HG03469 (cell line): ENCODE measurements around the gene UBAC2.
"Not testable (repeated sequence)": the region's sequence is repeated elsewhere in the genome, so short reads cannot be mapped to it uniquely, and the experiment has no call there.

Experiments
- ATAC-seq: cut with Tn5 transposase; IDR thresholded peaks from one replicate; pipeline ENCODE4 v1.9.1; 2021; ENCODE audit warnings: mild to moderate bottlenecking, moderate library complexity, moderate number of reproducible peaks; ENCODE audit not compliant: unreplicated experiment

UBAC2 gene

GRCh38 chr13:99405966-99406365 lies 205.3 kb downstream of the UBAC2 start:
- no peak for ATAC-seq

DNA sequence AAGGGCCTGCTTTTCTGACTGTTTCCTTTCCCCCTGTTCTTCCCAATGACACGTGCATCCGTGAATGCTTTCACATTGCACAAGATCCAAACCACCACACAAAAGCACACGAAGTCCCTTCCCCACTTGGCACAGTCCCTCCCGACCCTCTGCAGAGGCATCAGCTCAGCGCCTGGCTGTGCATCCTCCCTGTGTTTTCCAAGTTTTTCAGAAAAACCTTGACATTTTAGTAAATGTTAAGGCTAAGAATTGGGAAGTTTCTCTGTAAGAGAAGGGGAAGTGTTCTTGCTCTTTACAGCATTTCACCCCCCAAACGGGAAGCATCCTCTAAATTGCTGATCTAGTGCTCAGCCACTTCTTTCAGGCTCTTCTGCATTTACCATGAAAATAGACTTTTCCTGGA lies 206.1 kb downstream of the UBAC2 start:
- ATAC-seq, result no peak

- ATAC-seq, result no peak
These were observed 207.4 kb downstream of the UBAC2 start for GRCh38 chr13:99407906-99408702.

GRCh38 chr13:99408703-99409000 lies 208.0 kb downstream of the UBAC2 start:
- no peak for ATAC-seq

DNA sequence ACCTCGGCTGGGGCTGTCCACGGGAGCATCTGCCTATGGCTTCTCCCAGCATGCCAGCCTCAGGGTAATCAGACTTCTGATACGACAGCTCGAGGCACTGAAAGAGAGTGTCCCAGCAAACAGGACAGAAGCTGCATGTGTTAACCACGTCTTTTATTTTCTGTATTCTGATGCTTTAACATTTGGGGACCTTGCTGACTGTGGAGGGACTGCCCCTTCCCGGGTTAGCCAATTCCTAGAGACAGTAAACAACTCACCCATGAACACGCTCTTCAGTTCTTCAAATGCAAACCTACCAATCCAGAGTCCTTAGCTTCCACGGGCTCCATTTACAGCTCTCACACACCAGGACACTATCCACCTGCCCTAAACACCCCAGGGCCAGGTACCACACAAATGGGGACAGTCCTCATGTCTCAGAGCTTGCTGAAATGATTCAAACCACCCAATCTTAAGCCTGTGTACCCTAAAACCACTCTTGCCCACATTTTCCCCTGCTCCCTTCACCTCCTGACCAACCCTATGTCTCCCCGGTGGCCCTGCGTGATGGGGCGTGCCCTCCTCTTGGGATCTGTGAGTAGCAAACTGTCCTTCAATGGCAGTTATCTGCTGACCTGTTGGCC lies 208.9 kb downstream of the UBAC2 start:
- ATAC-seq, result not testable (repeated sequence)

DNA sequence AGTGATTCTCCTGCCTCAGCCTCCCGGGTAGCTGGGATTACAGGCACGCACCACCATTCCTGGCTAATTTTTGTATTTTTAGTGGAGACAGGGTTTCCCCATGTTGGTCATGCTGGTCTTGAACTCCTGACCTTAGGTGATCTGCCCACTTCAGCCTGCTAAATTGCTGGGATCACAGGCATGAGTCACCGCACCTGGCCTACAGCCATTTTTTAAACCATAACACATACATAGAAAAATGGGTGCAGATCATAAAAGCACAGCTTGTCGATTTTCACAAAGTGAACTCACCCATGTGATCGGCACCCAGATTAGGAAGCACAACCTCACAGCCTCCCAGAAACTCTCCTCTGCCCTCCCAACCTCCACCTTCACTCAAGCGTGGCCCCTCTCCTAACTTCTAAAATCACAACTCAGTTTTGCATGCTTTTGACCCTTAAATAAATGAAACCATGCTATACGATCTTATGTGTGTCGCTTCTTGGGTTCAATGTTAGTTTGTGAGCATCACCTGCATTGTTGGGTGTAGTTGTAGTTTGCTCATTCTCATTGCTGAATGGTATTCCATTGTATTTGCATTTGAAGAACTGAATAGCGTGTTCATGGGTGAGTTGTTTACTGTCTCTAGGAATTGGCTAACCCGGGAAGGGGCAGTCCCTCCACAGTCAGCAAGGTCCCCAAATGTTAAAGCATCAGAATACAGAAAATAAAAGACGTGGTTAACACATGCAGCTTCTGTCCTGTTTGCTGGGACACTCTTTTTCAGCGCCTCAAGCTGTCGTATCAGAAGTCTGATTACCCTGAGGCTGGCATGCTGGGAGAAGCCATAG lies 210.2 kb downstream of the UBAC2 start:
- not testable (repeated sequence) for ATAC-seq

DNA sequence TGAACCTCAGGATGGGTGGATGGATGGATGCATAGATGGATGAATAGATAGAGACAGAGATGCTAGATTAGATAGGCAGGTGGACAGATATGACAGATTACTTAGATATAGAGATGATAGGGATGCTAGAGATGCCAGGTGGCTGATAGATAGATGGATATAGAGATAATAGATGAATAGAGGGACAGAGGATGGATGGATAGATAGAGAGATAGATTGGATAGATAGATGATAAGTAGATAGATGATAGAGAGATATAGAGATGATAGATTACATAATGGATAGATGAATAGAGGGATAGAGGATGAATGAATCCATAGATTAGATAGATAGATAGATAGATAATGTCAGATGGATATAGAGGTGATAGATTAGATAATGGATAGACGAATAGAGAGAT lies 212.2 kb downstream of the UBAC2 start:
- ATAC-seq, result no peak

DNA sequence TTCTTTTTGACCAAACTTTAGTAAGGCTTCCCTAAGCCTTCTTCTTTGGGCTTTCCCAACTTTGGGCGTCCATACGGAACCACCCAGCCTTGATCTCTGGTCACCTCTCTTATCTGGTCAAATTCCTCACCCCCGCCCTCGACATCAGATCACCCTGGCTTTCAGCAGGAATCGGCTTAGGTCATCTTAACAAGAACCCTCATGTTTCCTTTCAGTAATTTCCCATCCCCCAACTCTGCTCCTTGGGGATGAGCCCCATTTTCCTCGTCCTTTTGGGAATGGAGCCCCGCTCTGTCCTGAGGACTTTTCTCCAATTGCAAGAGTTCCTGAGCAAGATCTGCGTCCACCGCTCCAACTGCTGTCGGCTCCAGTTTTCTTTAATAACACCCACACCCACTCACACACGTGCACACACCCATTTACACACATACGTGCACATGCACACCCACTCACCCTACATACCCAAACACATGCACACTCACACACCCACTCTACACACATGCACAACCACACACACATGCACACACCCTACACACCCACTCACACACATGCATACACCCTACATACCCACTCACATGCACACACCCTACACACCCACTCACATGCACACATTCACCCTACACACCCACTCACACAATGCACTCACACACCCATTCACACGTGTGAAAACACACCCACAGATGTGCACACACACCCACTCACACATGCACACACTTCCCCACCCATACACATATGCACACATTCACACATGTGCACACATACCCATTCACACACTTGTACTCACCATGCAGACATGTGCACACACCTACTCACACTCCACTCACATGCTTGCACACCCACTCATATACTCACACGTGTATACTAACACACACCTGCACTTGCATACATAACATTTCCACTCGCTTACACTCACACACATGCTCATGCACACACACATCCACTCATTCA lies 213.7 kb downstream of the UBAC2 start:
- ATAC-seq, result no peak

- ATAC-seq, result no peak
These were observed 214.5 kb downstream of the UBAC2 start for GRCh38 chr13:99415014-99415650.

DNA sequence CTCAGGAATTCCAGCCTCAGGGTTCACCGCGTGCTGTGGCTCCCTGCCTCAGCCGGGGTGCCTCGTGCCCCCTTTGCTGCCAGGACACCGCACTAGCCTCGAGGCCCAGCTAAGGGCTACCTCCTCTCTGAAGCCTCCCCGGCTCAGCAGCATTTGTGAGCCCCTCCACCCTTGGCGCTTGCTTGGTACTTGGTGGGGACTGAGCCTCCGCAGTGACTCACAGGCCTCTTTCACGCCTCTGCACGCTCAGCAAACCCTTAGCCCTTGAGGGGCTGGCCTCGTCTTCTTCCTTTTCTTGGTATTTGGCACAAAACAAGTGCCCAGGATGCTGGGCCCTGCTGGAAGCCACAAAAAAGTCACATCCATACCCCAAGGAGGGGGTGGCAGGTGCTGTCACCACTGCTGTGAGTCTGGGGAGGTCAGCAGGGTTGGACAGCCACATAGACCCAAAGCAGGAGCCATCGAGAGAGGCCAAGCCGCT lies 215.2 kb downstream of the UBAC2 start:
- ATAC-seq, result no peak

- no peak for ATAC-seq
These were observed 215.9 kb downstream of the UBAC2 start for GRCh38 chr13:99416411-99417121.

DNA sequence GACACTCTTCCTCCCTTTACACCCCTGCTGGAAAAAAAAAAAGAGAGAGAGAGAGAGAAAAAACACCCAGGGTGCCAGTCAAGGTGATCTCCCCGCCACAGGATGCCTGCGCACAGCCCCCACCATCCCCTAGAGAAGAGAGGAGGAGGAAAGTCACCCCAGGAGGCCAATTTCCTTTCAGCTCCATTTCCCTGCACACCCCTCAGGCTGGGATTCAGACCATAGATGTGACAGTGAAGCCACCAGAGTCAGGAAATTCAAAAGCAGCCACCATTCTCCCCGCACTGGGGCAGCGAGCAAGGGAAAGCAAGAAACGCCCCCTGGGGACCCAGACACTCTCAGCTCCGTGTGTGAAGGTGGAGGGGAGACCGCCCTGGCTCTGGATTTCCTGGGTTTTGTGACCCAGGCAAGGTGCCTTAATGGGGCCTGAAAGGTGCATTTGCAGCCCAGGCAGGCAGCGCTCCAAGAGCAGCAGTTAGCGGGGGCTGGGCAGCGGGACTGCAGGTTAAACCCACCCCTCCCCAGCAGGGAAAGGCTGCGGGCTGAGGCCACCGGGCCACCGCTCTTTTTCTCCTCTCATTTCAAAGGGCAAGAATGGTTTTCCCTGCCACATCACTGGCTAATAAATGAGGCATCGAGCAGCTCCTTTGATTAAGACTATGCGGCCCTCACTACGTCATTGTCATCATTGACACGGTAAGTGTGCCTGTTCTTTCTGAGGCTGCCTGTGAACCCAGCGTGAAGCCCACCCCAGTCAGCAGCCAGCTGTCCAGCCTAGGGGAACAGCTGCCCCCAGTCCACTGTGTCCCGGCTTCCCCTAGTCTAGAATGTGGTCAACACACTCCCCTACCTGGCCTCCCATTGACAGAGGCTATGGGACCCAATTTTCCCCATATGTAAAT lies 216.8 kb downstream of the UBAC2 start:
- ATAC-seq, result no peak

DNA sequence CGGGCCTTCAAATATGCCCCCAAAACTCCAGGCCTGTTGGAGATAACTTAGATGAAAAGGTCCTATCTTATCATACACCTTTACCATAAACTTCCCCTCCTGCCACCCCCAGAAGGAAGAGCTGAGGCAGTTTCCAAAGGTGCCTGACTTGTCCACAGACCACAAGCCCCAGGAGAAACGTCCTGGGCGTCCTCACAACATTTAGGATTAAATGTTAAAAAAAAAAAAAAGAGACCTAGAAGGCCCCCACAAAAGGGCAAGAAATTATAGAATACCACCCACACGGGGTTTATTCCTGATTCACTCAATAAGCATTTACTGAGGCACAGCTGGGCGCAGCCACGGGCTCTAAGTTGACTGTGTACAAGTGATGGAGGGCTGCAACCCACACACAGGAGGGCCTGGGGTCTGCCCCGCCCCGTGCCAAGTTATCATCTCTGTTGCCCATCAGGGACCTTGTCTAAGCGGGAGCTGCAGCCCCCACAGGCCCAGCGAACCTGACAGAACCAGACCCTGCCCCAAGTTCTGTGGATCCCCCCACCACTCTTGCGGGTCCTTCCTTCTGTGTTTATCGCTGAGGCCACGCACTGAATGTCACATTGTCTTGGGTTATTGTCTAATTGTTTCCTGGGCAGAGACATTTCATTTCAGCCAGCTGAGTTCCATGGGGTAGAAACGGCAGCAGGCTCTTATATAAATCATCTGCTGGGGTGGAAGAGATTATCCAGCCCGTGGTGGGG lies 217.6 kb downstream of the UBAC2 start:
- ATAC-seq, result no peak

- ATAC-seq, result no peak
These were observed 218.1 kb downstream of the UBAC2 start for GRCh38 chr13:99418843-99419140.

GRCh38 chr13:99419591-99420243 lies 219.1 kb downstream of the UBAC2 start:
- ATAC-seq, result no peak

DNA sequence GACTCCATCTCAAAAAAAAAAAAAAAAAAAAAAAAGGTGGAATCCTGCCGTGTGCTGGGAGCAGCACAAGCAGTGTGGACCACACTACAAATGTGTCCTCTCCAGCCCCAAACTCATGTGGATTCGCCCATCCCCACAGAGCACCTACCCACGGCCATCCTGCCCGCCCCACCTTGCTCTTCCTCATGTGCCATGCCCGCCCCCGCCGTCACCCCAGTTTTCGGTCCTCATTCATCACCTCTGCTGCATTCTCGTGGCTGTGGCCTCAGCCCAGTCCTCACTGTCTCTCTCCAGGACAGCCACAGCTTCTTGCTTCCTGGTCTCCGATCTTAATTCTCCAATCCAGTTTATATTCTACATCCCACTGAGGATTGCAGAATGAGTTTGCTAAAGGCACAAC lies 220.6 kb downstream of the UBAC2 start:
- ATAC-seq, result no peak

DNA sequence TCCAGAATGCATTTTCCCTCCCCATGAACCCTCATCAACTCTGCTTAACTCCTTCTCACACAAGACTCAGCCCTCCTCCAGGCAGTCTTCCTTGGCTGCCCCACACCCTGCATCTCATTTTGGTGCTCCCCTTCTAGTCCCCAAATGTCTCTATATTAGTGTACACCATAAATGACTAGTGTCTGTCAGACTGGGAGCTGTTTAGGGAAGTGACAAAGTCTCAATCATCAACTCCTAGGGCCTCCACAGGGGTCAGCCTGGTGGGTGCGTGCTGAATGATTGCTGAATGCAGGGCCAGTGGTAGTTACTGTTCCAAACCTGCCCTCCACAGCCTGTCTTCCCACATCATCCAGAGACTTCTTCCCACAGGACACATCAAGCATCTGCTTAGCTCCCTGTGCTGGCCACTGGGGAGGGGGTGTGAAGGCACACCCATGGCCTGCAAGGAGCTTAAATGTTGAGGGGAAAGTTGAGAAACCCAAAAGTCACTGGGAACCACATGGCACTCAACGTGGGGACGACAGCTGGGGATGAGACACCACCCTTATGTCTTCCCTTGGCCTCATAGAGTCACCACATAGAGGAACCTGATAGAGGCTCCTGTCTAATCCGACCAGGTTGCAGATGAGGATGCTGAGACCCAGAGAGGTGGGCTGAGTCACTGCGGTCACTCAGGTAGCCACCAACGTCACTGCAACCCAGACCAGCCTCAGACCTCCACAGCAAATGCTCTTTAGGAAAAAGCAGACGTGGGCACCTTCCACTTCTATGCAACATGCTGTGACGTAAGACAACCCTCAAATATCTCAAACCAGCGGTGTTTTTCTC lies 221.3 kb downstream of the UBAC2 start:
- no peak for ATAC-seq
